ENCODE data around the gene TMUB2. TPM values are rescaled to one million over a fixed set of nuclear protein-coding genes. Genes with fewer than 3 reads are reported as not detected.

Gene TMUB2
- total and polyA plus RNA-seq, 9 of the 15 experiments (the other 6 are each of a cell fraction or from before 2014, with no cell fraction given), result 4.1 to 29.8 (median 16.3) TPM

DNA sequence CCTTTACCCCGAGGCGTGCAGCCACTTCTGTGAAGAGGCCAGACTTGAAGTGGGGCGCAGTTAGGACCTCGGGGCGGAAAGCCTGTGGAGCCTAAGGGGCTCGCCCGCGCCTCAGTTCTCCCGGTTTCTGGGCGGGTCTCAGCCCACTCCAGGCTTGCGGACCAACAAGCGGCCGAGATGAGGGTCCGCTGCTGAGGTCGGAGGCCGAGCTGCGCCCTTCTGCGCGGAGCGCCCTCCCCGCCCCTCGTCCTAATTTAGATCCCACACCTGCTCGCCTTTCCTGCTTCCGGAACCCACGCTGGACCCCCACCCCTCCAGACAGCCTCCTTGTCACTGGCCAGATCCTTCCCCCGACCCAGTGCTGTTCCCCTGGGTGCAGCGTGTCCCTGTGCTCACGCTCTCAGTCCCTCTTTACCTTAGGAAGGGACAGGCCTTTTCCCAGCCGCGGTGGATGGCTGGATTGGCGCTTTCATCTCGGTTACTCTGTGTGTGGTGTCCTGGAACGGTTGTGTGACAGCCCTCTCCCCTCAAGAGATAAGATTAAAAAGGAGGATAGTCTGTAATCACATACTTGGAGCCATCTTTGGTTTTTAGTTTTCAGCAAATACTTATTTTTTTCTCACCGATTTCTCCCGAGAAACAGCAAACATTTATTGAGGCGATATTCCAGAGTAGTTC lies 13.8 kb downstream of the TMUB2 start (continued):
- TF ChIP-seq, protein P1, sequence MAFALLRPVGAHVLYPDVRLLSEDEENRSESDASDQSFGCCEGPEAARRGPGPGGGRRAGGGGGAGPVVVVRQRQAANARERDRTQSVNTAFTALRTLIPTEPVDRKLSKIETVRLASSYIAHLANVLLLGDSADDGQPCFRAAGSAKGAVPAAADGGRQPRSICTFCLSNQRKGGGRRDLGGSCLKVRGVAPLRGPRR (CRISPR knock-in tag; IDR thresholded peaks at IDR 0.05), result no peak
- TF ChIP-seq ARID1B (IDR thresholded peaks at IDR 0.05) (peak; percentile 29; the same call in 1 of the 2 replicates), ZNF780A (CRISPR knock-in tag; IDR thresholded peaks at IDR 0.05) (no peak), POLR2B (IDR thresholded peaks at IDR 0.05; ENCODE audit: low read depth, partially characterized antibody) (peak; percentile 46), ZNF133 (CRISPR knock-in tag; IDR thresholded peaks at IDR 0.05) (no peak), TAF9B (IDR thresholded peaks at IDR 0.05; ENCODE audit: partially characterized antibody) (no peak), RFX1 (IDR thresholded peaks at IDR 0.05) (no peak), ZBTB8A (IDR thresholded peaks at IDR 0.05; ENCODE audit: partially characterized antibody) (no peak), CCNT2 (IDR thresholded peaks at IDR 0.05; ENCODE audit: borderline replicate concordance, extremely low read depth, insufficient read length, low read depth, low read length) (peak; percentile 20), CC2D1A (IDR thresholded peaks at IDR 0.05) (no peak), RBM25 (IDR thresholded peaks at IDR 0.05; ENCODE audit: low read depth, low read length, severe bottlenecking) (no peak), ZNF3 (CRISPR knock-in tag; IDR thresholded peaks at IDR 0.05) (no peak), PYGO2 (tag; IDR thresholded peaks at IDR 0.05) (no peak), NELFE (IDR thresholded peaks at IDR 0.05; ENCODE audit: insufficient read depth, insufficient read length) (no peak), ILF3 (IDR thresholded peaks at IDR 0.05; ENCODE audit: borderline replicate concordance) (no peak), SRSF9 (IDR thresholded peaks at IDR 0.05; ENCODE audit: borderline replicate concordance, low read depth, low read length) (no peak)
- TF ChIP-seq, protein P2, sequence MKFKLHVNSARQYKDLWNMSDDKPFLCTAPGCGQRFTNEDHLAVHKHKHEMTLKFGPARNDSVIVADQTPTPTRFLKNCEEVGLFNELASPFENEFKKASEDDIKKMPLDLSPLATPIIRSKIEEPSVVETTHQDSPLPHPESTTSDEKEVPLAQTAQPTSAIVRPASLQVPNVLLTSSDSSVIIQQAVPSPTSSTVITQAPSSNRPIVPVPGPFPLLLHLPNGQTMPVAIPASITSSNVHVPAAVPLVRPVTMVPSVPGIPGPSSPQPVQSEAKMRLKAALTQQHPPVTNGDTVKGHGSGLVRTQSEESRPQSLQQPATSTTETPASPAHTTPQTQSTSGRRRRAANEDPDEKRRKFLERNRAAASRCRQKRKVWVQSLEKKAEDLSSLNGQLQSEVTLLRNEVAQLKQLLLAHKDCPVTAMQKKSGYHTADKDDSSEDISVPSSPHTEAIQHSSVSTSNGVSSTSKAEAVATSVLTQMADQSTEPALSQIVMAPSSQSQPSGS (CRISPR knock-in tag; IDR thresholded peaks at IDR 0.05), result no peak
- TF ChIP-seq, protein P3, sequence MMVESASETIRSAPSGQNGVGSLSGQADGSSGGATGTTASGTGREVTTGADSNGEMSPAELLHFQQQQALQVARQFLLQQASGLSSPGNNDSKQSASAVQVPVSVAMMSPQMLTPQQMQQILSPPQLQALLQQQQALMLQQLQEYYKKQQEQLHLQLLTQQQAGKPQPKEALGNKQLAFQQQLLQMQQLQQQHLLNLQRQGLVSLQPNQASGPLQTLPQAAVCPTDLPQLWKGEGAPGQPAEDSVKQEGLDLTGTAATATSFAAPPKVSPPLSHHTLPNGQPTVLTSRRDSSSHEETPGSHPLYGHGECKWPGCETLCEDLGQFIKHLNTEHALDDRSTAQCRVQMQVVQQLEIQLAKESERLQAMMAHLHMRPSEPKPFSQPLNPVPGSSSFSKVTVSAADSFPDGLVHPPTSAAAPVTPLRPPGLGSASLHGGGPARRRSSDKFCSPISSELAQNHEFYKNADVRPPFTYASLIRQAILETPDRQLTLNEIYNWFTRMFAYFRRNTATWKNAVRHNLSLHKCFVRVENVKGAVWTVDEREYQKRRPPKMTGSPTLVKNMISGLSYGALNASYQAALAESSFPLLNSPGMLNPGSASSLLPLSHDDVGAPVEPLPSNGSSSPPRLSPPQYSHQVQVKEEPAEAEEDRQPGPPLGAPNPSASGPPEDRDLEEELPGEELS (CRISPR knock-in tag; IDR thresholded peaks at IDR 0.05; ENCODE audit: borderline replicate concordance), result no peak
- TF ChIP-seq, protein P4, sequence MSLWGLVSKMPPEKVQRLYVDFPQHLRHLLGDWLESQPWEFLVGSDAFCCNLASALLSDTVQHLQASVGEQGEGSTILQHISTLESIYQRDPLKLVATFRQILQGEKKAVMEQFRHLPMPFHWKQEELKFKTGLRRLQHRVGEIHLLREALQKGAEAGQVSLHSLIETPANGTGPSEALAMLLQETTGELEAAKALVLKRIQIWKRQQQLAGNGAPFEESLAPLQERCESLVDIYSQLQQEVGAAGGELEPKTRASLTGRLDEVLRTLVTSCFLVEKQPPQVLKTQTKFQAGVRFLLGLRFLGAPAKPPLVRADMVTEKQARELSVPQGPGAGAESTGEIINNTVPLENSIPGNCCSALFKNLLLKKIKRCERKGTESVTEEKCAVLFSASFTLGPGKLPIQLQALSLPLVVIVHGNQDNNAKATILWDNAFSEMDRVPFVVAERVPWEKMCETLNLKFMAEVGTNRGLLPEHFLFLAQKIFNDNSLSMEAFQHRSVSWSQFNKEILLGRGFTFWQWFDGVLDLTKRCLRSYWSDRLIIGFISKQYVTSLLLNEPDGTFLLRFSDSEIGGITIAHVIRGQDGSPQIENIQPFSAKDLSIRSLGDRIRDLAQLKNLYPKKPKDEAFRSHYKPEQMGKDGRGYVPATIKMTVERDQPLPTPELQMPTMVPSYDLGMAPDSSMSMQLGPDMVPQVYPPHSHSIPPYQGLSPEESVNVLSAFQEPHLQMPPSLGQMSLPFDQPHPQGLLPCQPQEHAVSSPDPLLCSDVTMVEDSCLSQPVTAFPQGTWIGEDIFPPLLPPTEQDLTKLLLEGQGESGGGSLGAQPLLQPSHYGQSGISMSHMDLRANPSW (CRISPR knock-in tag; IDR thresholded peaks at IDR 0.05), result no peak
- TF ChIP-seq, protein P5, sequence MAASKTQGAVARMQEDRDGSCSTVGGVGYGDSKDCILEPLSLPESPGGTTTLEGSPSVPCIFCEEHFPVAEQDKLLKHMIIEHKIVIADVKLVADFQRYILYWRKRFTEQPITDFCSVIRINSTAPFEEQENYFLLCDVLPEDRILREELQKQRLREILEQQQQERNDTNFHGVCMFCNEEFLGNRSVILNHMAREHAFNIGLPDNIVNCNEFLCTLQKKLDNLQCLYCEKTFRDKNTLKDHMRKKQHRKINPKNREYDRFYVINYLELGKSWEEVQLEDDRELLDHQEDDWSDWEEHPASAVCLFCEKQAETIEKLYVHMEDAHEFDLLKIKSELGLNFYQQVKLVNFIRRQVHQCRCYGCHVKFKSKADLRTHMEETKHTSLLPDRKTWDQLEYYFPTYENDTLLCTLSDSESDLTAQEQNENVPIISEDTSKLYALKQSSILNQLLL (CRISPR knock-in tag; IDR thresholded peaks at IDR 0.05; ENCODE audit: borderline replicate concordance), result no peak

Measured in K562 (cell line).